H9 (cell line): Measurements from ENCODE around the gene SULF2. TPM values are rescaled to one million over a fixed set of nuclear protein-coding genes. Genes with fewer than 3 reads are reported as not detected.

Source experiments
- DNase-seq: peaks from one replicate; pipeline ENCODE4 v3.0.0-alpha.2; 2017
- H2AFZ ChIP-seq: one replicate; pipeline ENCODE4 v1.6.1; 2013; ENCODE audit warnings: mild to moderate bottlenecking, low read length, control low read depth, moderate library complexity
- H2AK5ac ChIP-seq: 2 replicates; pipeline ENCODE4 v1.6.1; 2013; ENCODE audit warnings: low read length, control low read depth, mixed read lengths; ENCODE audit not compliant: insufficient read length
- H2BK120ac ChIP-seq: one replicate; pipeline ENCODE4 v1.6.1; 2013; ENCODE audit warnings: low read depth, mild to moderate bottlenecking, low read length, control low read depth, inconsistent platforms; ENCODE audit not compliant: poor library complexity, severe bottlenecking
- H2BK12ac ChIP-seq: 2 replicates; pipeline ENCODE4 v1.6.1; 2013; ENCODE audit warnings: low read length, control low read depth, mixed read lengths, low read depth; ENCODE audit not compliant: insufficient read length
- H2BK15ac ChIP-seq: 2 replicates; pipeline ENCODE4 v1.6.1; 2013; ENCODE audit warnings: low read depth, low read length, control low read depth
- H2BK20ac ChIP-seq: one replicate; pipeline ENCODE4 v1.6.1; 2013; ENCODE audit warnings: low read depth, mild to moderate bottlenecking, low read length, control low read depth, inconsistent platforms; ENCODE audit not compliant: poor library complexity, severe bottlenecking
- H2BK5ac ChIP-seq: 2 replicates; pipeline ENCODE4 v1.6.1; 2013; ENCODE audit warnings: low read length, control low read depth, mixed read lengths; ENCODE audit not compliant: insufficient read length
- H3K14ac ChIP-seq: 2 replicates; pipeline ENCODE4 v1.6.1; 2013; ENCODE audit warnings: low read length, control low read depth; ENCODE audit not compliant: insufficient read depth
- H3K18ac ChIP-seq: 2 replicates; pipeline ENCODE4 v1.6.1; 2013; ENCODE audit warnings: low read depth, mild to moderate bottlenecking, mixed read lengths, low read length, control low read depth; ENCODE audit not compliant: insufficient read length
- H3K23ac ChIP-seq: 2 replicates; pipeline ENCODE4 v1.6.1; 2013; ENCODE audit warnings: low read length, control low read depth, mixed read lengths, low read depth; ENCODE audit not compliant: insufficient read length
- H3K23me2 ChIP-seq: 2 replicates; pipeline ENCODE4 v1.6.1; 2013; ENCODE audit warnings: low read depth, mild to moderate bottlenecking, mixed read lengths, low read length, control low read depth; ENCODE audit not compliant: insufficient read length, poor library complexity, severe bottlenecking
- H3K27ac ChIP-seq: 2 replicates; pipeline ENCODE4 v1.5.1; 2013; ENCODE audit warnings: low read length, control low read depth, mixed read lengths, low read depth; ENCODE audit not compliant: insufficient read length
- H3K27me3 ChIP-seq: 2 replicates; pipeline ENCODE4 v1.6.1; 2013; ENCODE audit warnings: low read length, control low read depth, inconsistent platforms; ENCODE audit not compliant: insufficient read depth
- H3K4ac ChIP-seq: 2 replicates; pipeline ENCODE4 v1.6.1; 2013; ENCODE audit warnings: low read depth, mild to moderate bottlenecking, control low read depth, inconsistent platforms, low read length, moderate library complexity
- H3K4me1 ChIP-seq: 2 replicates; pipeline ENCODE4 v1.6.1; 2013; ENCODE audit warnings: low read length, control low read depth, inconsistent platforms; ENCODE audit not compliant: insufficient read depth
- H3K4me2 ChIP-seq: 2 replicates; pipeline ENCODE4 v1.6.1; 2013; ENCODE audit warnings: low read length, control low read depth, mixed read lengths; ENCODE audit not compliant: insufficient read length, insufficient read depth
- H3K56ac ChIP-seq: 2 replicates; pipeline ENCODE4 v1.6.1; 2013; ENCODE audit warnings: low read depth, mild to moderate bottlenecking, mixed read lengths, low read length, control low read depth; ENCODE audit not compliant: insufficient read length
- H3K79me1 ChIP-seq: 2 replicates; pipeline ENCODE4 v1.6.1; 2013; ENCODE audit warnings: low read depth, mild to moderate bottlenecking, moderate library complexity, low read length, control low read depth, inconsistent platforms; ENCODE audit not compliant: insufficient read depth, poor library complexity, severe bottlenecking
- H3K79me2 ChIP-seq: 2 replicates; pipeline ENCODE4 v1.6.1; 2013; ENCODE audit warnings: low read length, control low read depth, inconsistent platforms; ENCODE audit not compliant: insufficient read depth
- H3K9ac ChIP-seq: 2 replicates; pipeline ENCODE4 v1.6.1; 2013; ENCODE audit warnings: low read length, control low read depth, mixed read lengths; ENCODE audit not compliant: insufficient read length; ENCODE audit errors: extremely low read depth
- H3K9me3 ChIP-seq: one replicate; pipeline ENCODE4 v1.6.1; 2013; ENCODE audit warnings: low read depth, low read length, inconsistent platforms; ENCODE audit not compliant: control insufficient read depth
- H3T11ph ChIP-seq: one replicate; pipeline ENCODE4 v1.6.1; 2013; ENCODE audit warnings: mild to moderate bottlenecking, low read length, control low read depth, inconsistent platforms
- H4K20me1 ChIP-seq: one replicate; pipeline ENCODE4 v1.6.1; 2013; ENCODE audit not compliant: control insufficient read depth, insufficient read length, insufficient read depth
- H4K5ac ChIP-seq: 2 replicates; pipeline ENCODE4 v1.6.1; 2013; ENCODE audit warnings: low read depth, mild to moderate bottlenecking, mixed read lengths, low read length, control low read depth; ENCODE audit not compliant: insufficient read length
- H4K8ac ChIP-seq: replicated peaks from 2 replicates; pipeline ENCODE4 v1.6.1; 2013; ENCODE audit warnings: low read length, control low read depth, mixed read lengths, low read depth; ENCODE audit not compliant: insufficient read length
- H4K91ac ChIP-seq: 2 replicates; pipeline ENCODE4 v1.6.1; 2013; ENCODE audit warnings: low read depth, mild to moderate bottlenecking, moderate library complexity, mixed read lengths, low read length, control low read depth; ENCODE audit not compliant: insufficient read length
- H3K27ac Mint-ChIP-seq, 3 experiments: 2 replicates in 2 of 3; 3 replicates in 1 of 3; pipeline ENCODE4 v1.8.0; 2020 to 2021; ENCODE audit warnings: mixed read lengths in 3 of 3, mild to moderate bottlenecking in 1 of 3, moderate library complexity in 1 of 3
- H3K27me3 Mint-ChIP-seq: 2 replicates; pipeline ENCODE4 v1.8.0; 2021; ENCODE audit warnings: low read depth, mild to moderate bottlenecking, moderate library complexity, mixed read lengths
- H3K36me3 Mint-ChIP-seq, 3 experiments: 2 replicates in 2 of 3; 3 replicates in 1 of 3; pipeline ENCODE4 v1.8.0; 2020 to 2021; ENCODE audit warnings: low read depth in 3 of 3, mixed read lengths in 3 of 3; ENCODE audit not compliant: insufficient read depth in 1 of 3
- H3K4me1 Mint-ChIP-seq, 2 experiments: 2 replicates each; pipeline ENCODE4 v1.8.0; 2020; ENCODE audit warnings: mixed read lengths in 2 of 2
- H3K4me3 Mint-ChIP-seq, 2 experiments: 2 replicates in 1 of 2; 3 replicates in 1 of 2; pipeline ENCODE4 v1.8.0; 2020 to 2021; ENCODE audit warnings: mild to moderate bottlenecking in 2 of 2, mixed read lengths in 2 of 2, moderate library complexity in 1 of 2
- H3K9me3 Mint-ChIP-seq, 2 experiments: 2 replicates in 1 of 2; 3 replicates in 1 of 2; pipeline ENCODE4 v1.8.0; 2020; ENCODE audit warnings: mild to moderate bottlenecking in 2 of 2, mixed read lengths in 2 of 2, moderate library complexity in 1 of 2
- WGBS: extraction: QIAGEN DNeasy Blood & Tissue Kit; methylation state at CpG from one replicate; pipeline ENCODE4 v1.1.7; 2013; ENCODE audit warnings: missing lambda C conversion rate, low lambda C conversion rate, mixed read lengths; ENCODE audit not compliant: insufficient read length; ENCODE audit errors: extremely low coverage; 5-methylcytosine and 5-hydroxymethylcytosine counted together
- total RNA-seq: library from RNA; stranded (reverse); gene quantifications from 2 replicates; pipeline ENCODE4 v1.2.1, GENCODE V29; 2021
- TF ChIP-seq, protein P1 (sequence below): fragments of 200-600 bp; sonication (generic); conservative IDR thresholded peaks from 3 replicates; pipeline ENCODE4 v1.8.0; 2021; ENCODE audit warnings: antibody characterized with exemption, mild to moderate bottlenecking

Gene SULF2
- total RNA-seq, 1 experiment from 2014 or later, result 31.2 TPM

- H2AFZ ChIP-seq, result no peak overlapping the region
- H2BK20ac ChIP-seq, result no peak overlapping the region
- no peak overlapping the region for H3K27ac ChIP-seq
- H3K23ac ChIP-seq, result no peak overlapping the region
- no peak overlapping the region for H3K4ac ChIP-seq
- no peaks in the 10 kb centered on the region for H3K9me3 Mint-ChIP-seq
- H3K27ac Mint-ChIP-seq, result no peak overlapping the region
- H3K4me1 Mint-ChIP-seq, result no peaks in the 10 kb centered on the region
- no peak overlapping the region for H3K4me2 ChIP-seq
- peaks cover 0 to 11% (median 6%) of the 10 kb centered on the region in 3 experiments; a peak in 4 of 7 replicates for H3K36me3 Mint-ChIP-seq
- H4K20me1 ChIP-seq, result no peaks in the 10 kb centered on the region
- no peak overlapping the region for H2AK5ac ChIP-seq
- WGBS, result no CpG with 5 or more reads among the region's 4 CpGs
- H3K14ac ChIP-seq, result no peak overlapping the region
- no peak overlapping the region for H2BK12ac ChIP-seq
- DNase-seq, result no peak
- no peaks in the 10 kb centered on the region for H3K27me3 Mint-ChIP-seq
- H3K27me3 ChIP-seq, result no peaks in the 10 kb centered on the region
- H4K5ac ChIP-seq, result no peak overlapping the region
- H3T11ph ChIP-seq, result no peak overlapping the region
- H3K9me3 ChIP-seq, result no peaks in the 10 kb centered on the region
- TF ChIP-seq, protein P1, sequence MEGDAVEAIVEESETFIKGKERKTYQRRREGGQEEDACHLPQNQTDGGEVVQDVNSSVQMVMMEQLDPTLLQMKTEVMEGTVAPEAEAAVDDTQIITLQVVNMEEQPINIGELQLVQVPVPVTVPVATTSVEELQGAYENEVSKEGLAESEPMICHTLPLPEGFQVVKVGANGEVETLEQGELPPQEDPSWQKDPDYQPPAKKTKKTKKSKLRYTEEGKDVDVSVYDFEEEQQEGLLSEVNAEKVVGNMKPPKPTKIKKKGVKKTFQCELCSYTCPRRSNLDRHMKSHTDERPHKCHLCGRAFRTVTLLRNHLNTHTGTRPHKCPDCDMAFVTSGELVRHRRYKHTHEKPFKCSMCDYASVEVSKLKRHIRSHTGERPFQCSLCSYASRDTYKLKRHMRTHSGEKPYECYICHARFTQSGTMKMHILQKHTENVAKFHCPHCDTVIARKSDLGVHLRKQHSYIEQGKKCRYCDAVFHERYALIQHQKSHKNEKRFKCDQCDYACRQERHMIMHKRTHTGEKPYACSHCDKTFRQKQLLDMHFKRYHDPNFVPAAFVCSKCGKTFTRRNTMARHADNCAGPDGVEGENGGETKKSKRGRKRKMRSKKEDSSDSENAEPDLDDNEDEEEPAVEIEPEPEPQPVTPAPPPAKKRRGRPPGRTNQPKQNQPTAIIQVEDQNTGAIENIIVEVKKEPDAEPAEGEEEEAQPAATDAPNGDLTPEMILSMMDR, result no peak
- H3K79me2 ChIP-seq, result no peaks in the 10 kb centered on the region
- H4K8ac ChIP-seq, result no peak overlapping the region
- H3K56ac ChIP-seq, result no peak overlapping the region
- no peak overlapping the region for H2BK5ac ChIP-seq
- H3K4me3 Mint-ChIP-seq, result no peak overlapping the region
- H2BK15ac ChIP-seq, result no peak overlapping the region
- no peaks in the 10 kb centered on the region for H3K4me1 ChIP-seq
- H3K79me1 ChIP-seq, result no peaks in the 10 kb centered on the region
- no peak overlapping the region for H3K9ac ChIP-seq
- no peaks in the 10 kb centered on the region for H3K23me2 ChIP-seq
- H2BK120ac ChIP-seq, result no peak overlapping the region
- H3K18ac ChIP-seq, result no peak overlapping the region
- H4K91ac ChIP-seq, result no peak overlapping the region
These were observed 51.4 kb downstream of the SULF2 start for GRCh38 chr20:47733892-47734291.
